Endothelial cell of umbilical vein (primary cell): ENCODE measurements around the gene METTL9.

Source experiments
- JUN ChIP-seq: IDR thresholded peaks from 2 replicates; pipeline ENCODE4 v1.6.1; 2011; ENCODE audit warnings: borderline replicate concordance, low read depth; ENCODE audit not compliant: insufficient read length, insufficient read depth
- MYC ChIP-seq: IDR thresholded peaks from one replicate; pipeline ENCODE4 v1.6.1; 2011; ENCODE audit warnings: mild to moderate bottlenecking, low read depth, low read length
- POLR2A ChIP-seq: IDR thresholded peaks from 2 replicates; pipeline ENCODE4 v1.6.1; 2012; ENCODE audit warnings: low read depth, mild to moderate bottlenecking, control low read depth, low read length
- POLR2AphosphoS5 ChIP-seq: IDR thresholded peaks from 2 replicates; pipeline ENCODE4 v1.6.1; 2012; ENCODE audit warnings: low read depth, mild to moderate bottlenecking, control low read depth, low read length, moderate library complexity; ENCODE audit not compliant: insufficient read depth
- TF ChIP-seq, protein P1 (sequence below), 2 donors: IDR thresholded peaks; 1 replicate in 1 of 2; 2 replicates in 1 of 2; pipeline ENCODE4 v1.5.1; 2011; ENCODE audit warnings: low read length in 2 of 2, mild to moderate bottlenecking in 2 of 2, moderate library complexity in 2 of 2, control low read depth in 1 of 2, inconsistent platforms in 1 of 2, low read depth in 1 of 2; ENCODE audit not compliant: insufficient read depth in 1 of 2; ENCODE audit errors: extremely low read depth in 1 of 2

DNA sequence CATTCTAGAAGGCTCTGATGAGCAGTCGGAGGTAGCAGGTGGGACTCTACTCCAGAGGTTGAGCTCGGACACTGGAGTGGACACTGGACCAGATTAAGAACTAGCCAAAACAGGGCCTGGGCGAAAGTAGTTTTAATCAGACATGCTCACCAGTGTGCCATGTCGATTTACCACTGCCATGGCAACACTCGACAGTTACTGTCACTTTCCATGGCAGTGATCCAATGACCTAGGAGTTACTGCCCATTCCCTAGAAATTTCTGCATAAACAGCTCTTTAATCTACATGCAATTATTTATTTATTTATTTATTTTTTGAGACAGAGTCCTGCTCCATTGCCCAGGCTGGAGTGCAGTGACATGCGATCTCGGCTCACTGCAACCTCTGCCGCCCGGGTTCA is 7.2 kb upstream of the METTL9 start:
- TF ChIP-seq, protein P1, sequence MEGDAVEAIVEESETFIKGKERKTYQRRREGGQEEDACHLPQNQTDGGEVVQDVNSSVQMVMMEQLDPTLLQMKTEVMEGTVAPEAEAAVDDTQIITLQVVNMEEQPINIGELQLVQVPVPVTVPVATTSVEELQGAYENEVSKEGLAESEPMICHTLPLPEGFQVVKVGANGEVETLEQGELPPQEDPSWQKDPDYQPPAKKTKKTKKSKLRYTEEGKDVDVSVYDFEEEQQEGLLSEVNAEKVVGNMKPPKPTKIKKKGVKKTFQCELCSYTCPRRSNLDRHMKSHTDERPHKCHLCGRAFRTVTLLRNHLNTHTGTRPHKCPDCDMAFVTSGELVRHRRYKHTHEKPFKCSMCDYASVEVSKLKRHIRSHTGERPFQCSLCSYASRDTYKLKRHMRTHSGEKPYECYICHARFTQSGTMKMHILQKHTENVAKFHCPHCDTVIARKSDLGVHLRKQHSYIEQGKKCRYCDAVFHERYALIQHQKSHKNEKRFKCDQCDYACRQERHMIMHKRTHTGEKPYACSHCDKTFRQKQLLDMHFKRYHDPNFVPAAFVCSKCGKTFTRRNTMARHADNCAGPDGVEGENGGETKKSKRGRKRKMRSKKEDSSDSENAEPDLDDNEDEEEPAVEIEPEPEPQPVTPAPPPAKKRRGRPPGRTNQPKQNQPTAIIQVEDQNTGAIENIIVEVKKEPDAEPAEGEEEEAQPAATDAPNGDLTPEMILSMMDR (IDR thresholded peaks at IDR 0.05; ENCODE audit: extremely low read depth in 1 of 2, insufficient read depth in 1 of 2, low read depth in 1 of 2, low read length in 2 of 2): no peak
- TF ChIP-seq POLR2A: no peak
- TF ChIP-seq MYC: no peak
- TF ChIP-seq POLR2AphosphoS5: no peak
- TF ChIP-seq JUN: no peak
